HG03521 (cell line): ENCODE results near the gene MTHFD2.
"Not testable (repeated sequence)": the region's sequence is repeated elsewhere in the genome, so short reads cannot be mapped to it uniquely, and the experiment has no call there.

ENCODE experiments used
- ATAC-seq: cut with Tn5 transposase; IDR thresholded peaks from one replicate; pipeline ENCODE4 v1.9.1; 2021; ENCODE audit warnings: mild to moderate bottlenecking, moderate library complexity; ENCODE audit not compliant: unreplicated experiment

The MTHFD2 gene

GRCh38 chr2:74226648-74227213, 28.3 kb downstream of the MTHFD2 start:
- ATAC-seq: no peak

- ATAC-seq: no peak
Observed at GRCh38 chr2:74227646-74228045, 29.2 kb downstream of the MTHFD2 start.

GRCh38 chr2:74228772-74229171, 30.4 kb downstream of the MTHFD2 start:
- ATAC-seq: no peak

GRCh38 chr2:74229865-74230264, 31.4 kb downstream of the MTHFD2 start:
- ATAC-seq: not testable (repeated sequence)

- no peak for ATAC-seq
Observed at GRCh38 chr2:74232426-74232825, 34.0 kb downstream of the MTHFD2 start.

GRCh38 chr2:74233648-74234047, 35.2 kb downstream of the MTHFD2 start:
- no peak for ATAC-seq

- no peak for ATAC-seq
Observed at GRCh38 chr2:74235041-74235440, 36.6 kb downstream of the MTHFD2 start.

- no peak for ATAC-seq
Observed at GRCh38 chr2:74238879-74239278, 40.5 kb downstream of the MTHFD2 start.

- ATAC-seq: no peak
Observed at GRCh38 chr2:74239346-74239745, 40.9 kb downstream of the MTHFD2 start.

- ATAC-seq: no peak
Observed at GRCh38 chr2:74242354-74243071, 44.1 kb downstream of the MTHFD2 start.

- ATAC-seq: no peak
Observed at GRCh38 chr2:74244286-74244685, 45.9 kb downstream of the MTHFD2 start.

GRCh38 chr2:74246496-74247195, 48.2 kb downstream of the MTHFD2 start:
- ATAC-seq: no peak

- no peak for ATAC-seq
Observed at GRCh38 chr2:74249406-74250122, 51.1 kb downstream of the MTHFD2 start.

GRCh38 chr2:74250189-74250631, 51.8 kb downstream of the MTHFD2 start:
- ATAC-seq: no peak

GRCh38 chr2:74252036-74252435, 53.6 kb downstream of the MTHFD2 start:
- ATAC-seq: no peak

- ATAC-seq: no peak
Observed at GRCh38 chr2:74252862-74253261, 54.4 kb downstream of the MTHFD2 start.

- ATAC-seq: no peak
Observed at GRCh38 chr2:74253306-74253970, 55.0 kb downstream of the MTHFD2 start.

GRCh38 chr2:74253971-74254310, 55.5 kb downstream of the MTHFD2 start:
- no peak for ATAC-seq

- no peak for ATAC-seq
Observed at GRCh38 chr2:74255660-74256213, 57.3 kb downstream of the MTHFD2 start.

GRCh38 chr2:74259191-74259590, 60.8 kb downstream of the MTHFD2 start:
- no peak for ATAC-seq

GRCh38 chr2:74259733-74260132, 61.3 kb downstream of the MTHFD2 start:
- no peak for ATAC-seq
